ENCODE results near the gene FGR.

Gene FGR

GRCh38 chr1:27635396-27636142 is 584 bp upstream of the FGR start:
- no peak for TF ChIP-seq CTCF (IDR thresholded peaks at IDR 0.05; ENCODE audit: borderline replicate concordance, control extremely low read depth, extremely low read depth, insufficient read depth, missing control alignments)
- in situ Hi-C loops (cut with MboI; ENCODE audit: low sequenced_read_pairs, unreplicated experiment), result no loop called here
- DNase-seq (ENCODE audit: low spot score), result no peak

- no peak for TF ChIP-seq CTCF (IDR thresholded peaks at IDR 0.05; ENCODE audit: borderline replicate concordance, control extremely low read depth, extremely low read depth, insufficient read depth, missing control alignments)
- peak; percentile 63 for DNase-seq (ENCODE audit: low spot score)
- in situ Hi-C loops (cut with MboI; ENCODE audit: low sequenced_read_pairs, unreplicated experiment), result no loop called here
These were observed 604 bp downstream of the FGR start for GRCh38 chr1:27634177-27634984.

- no peak for DNase-seq (ENCODE audit: low spot score)
- in situ Hi-C loops (cut with MboI; ENCODE audit: low sequenced_read_pairs, unreplicated experiment), result no loop called here
- no peak for TF ChIP-seq CTCF (IDR thresholded peaks at IDR 0.05; ENCODE audit: borderline replicate concordance, control extremely low read depth, extremely low read depth, insufficient read depth, missing control alignments)
These were observed 1.3 kb downstream of the FGR start for GRCh38 chr1:27633640-27634176.

- TF ChIP-seq CTCF (IDR thresholded peaks at IDR 0.05; ENCODE audit: borderline replicate concordance, control extremely low read depth, extremely low read depth, insufficient read depth, missing control alignments), result no peak
- in situ Hi-C loops (cut with MboI; ENCODE audit: low sequenced_read_pairs, unreplicated experiment), result no loop called here
- DNase-seq (ENCODE audit: low spot score), result no peak
These were observed 1.7 kb downstream of the FGR start for GRCh38 chr1:27633298-27633610.

GRCh38 chr1:27632387-27633297 is 2.3 kb downstream of the FGR start:
- TF ChIP-seq CTCF (IDR thresholded peaks at IDR 0.05; ENCODE audit: borderline replicate concordance, control extremely low read depth, extremely low read depth, insufficient read depth, missing control alignments), result no peak
- in situ Hi-C loops (cut with MboI; ENCODE audit: low sequenced_read_pairs, unreplicated experiment), result no loop called here
- peak; percentile 71 for DNase-seq (ENCODE audit: low spot score)

All from GM13976 (cell line).